H9 (cell line): ENCODE results near the gene SLC7A4. TPM values are rescaled to one million over a fixed set of nuclear protein-coding genes. Genes with fewer than 3 reads are reported as not detected.

Experiments
- DNase-seq: peaks from one replicate; pipeline ENCODE4 v3.0.0-alpha.2; 2017
- H2AFZ ChIP-seq: one replicate; pipeline ENCODE4 v1.6.1; 2013; ENCODE audit warnings: mild to moderate bottlenecking, low read length, control low read depth, moderate library complexity
- H2AK5ac ChIP-seq: 2 replicates; pipeline ENCODE4 v1.6.1; 2013; ENCODE audit warnings: low read length, control low read depth, mixed read lengths; ENCODE audit not compliant: insufficient read length
- H2BK120ac ChIP-seq: one replicate; pipeline ENCODE4 v1.6.1; 2013; ENCODE audit warnings: low read depth, mild to moderate bottlenecking, low read length, control low read depth, inconsistent platforms; ENCODE audit not compliant: poor library complexity, severe bottlenecking
- H2BK12ac ChIP-seq: 2 replicates; pipeline ENCODE4 v1.6.1; 2013; ENCODE audit warnings: low read length, control low read depth, mixed read lengths, low read depth; ENCODE audit not compliant: insufficient read length
- H2BK15ac ChIP-seq: 2 replicates; pipeline ENCODE4 v1.6.1; 2013; ENCODE audit warnings: low read depth, low read length, control low read depth
- H2BK20ac ChIP-seq: one replicate; pipeline ENCODE4 v1.6.1; 2013; ENCODE audit warnings: low read depth, mild to moderate bottlenecking, low read length, control low read depth, inconsistent platforms; ENCODE audit not compliant: poor library complexity, severe bottlenecking
- H2BK5ac ChIP-seq: 2 replicates; pipeline ENCODE4 v1.6.1; 2013; ENCODE audit warnings: low read length, control low read depth, mixed read lengths; ENCODE audit not compliant: insufficient read length
- H3K14ac ChIP-seq: 2 replicates; pipeline ENCODE4 v1.6.1; 2013; ENCODE audit warnings: low read length, control low read depth; ENCODE audit not compliant: insufficient read depth
- H3K18ac ChIP-seq: 2 replicates; pipeline ENCODE4 v1.6.1; 2013; ENCODE audit warnings: low read depth, mild to moderate bottlenecking, mixed read lengths, low read length, control low read depth; ENCODE audit not compliant: insufficient read length
- H3K23ac ChIP-seq: 2 replicates; pipeline ENCODE4 v1.6.1; 2013; ENCODE audit warnings: low read length, control low read depth, mixed read lengths, low read depth; ENCODE audit not compliant: insufficient read length
- H3K23me2 ChIP-seq: 2 replicates; pipeline ENCODE4 v1.6.1; 2013; ENCODE audit warnings: low read depth, mild to moderate bottlenecking, mixed read lengths, low read length, control low read depth; ENCODE audit not compliant: insufficient read length, poor library complexity, severe bottlenecking
- H3K27ac ChIP-seq: 2 replicates; pipeline ENCODE4 v1.5.1; 2013; ENCODE audit warnings: low read length, control low read depth, mixed read lengths, low read depth; ENCODE audit not compliant: insufficient read length
- H3K27me3 ChIP-seq: 2 replicates; pipeline ENCODE4 v1.6.1; 2013; ENCODE audit warnings: low read length, control low read depth, inconsistent platforms; ENCODE audit not compliant: insufficient read depth
- H3K4ac ChIP-seq: 2 replicates; pipeline ENCODE4 v1.6.1; 2013; ENCODE audit warnings: low read depth, mild to moderate bottlenecking, control low read depth, inconsistent platforms, low read length, moderate library complexity
- H3K4me1 ChIP-seq: 2 replicates; pipeline ENCODE4 v1.6.1; 2013; ENCODE audit warnings: low read length, control low read depth, inconsistent platforms; ENCODE audit not compliant: insufficient read depth
- H3K4me2 ChIP-seq: 2 replicates; pipeline ENCODE4 v1.6.1; 2013; ENCODE audit warnings: low read length, control low read depth, mixed read lengths; ENCODE audit not compliant: insufficient read length, insufficient read depth
- H3K56ac ChIP-seq: 2 replicates; pipeline ENCODE4 v1.6.1; 2013; ENCODE audit warnings: low read depth, mild to moderate bottlenecking, mixed read lengths, low read length, control low read depth; ENCODE audit not compliant: insufficient read length
- H3K79me1 ChIP-seq: 2 replicates; pipeline ENCODE4 v1.6.1; 2013; ENCODE audit warnings: low read depth, mild to moderate bottlenecking, moderate library complexity, low read length, control low read depth, inconsistent platforms; ENCODE audit not compliant: insufficient read depth, poor library complexity, severe bottlenecking
- H3K79me2 ChIP-seq: 2 replicates; pipeline ENCODE4 v1.6.1; 2013; ENCODE audit warnings: low read length, control low read depth, inconsistent platforms; ENCODE audit not compliant: insufficient read depth
- H3K9ac ChIP-seq: 2 replicates; pipeline ENCODE4 v1.6.1; 2013; ENCODE audit warnings: low read length, control low read depth, mixed read lengths; ENCODE audit not compliant: insufficient read length; ENCODE audit errors: extremely low read depth
- H3K9me3 ChIP-seq: one replicate; pipeline ENCODE4 v1.6.1; 2013; ENCODE audit warnings: low read depth, low read length, inconsistent platforms; ENCODE audit not compliant: control insufficient read depth
- H3T11ph ChIP-seq: one replicate; pipeline ENCODE4 v1.6.1; 2013; ENCODE audit warnings: mild to moderate bottlenecking, low read length, control low read depth, inconsistent platforms
- H4K20me1 ChIP-seq: one replicate; pipeline ENCODE4 v1.6.1; 2013; ENCODE audit not compliant: control insufficient read depth, insufficient read length, insufficient read depth
- H4K5ac ChIP-seq: 2 replicates; pipeline ENCODE4 v1.6.1; 2013; ENCODE audit warnings: low read depth, mild to moderate bottlenecking, mixed read lengths, low read length, control low read depth; ENCODE audit not compliant: insufficient read length
- H4K8ac ChIP-seq: replicated peaks from 2 replicates; pipeline ENCODE4 v1.6.1; 2013; ENCODE audit warnings: low read length, control low read depth, mixed read lengths, low read depth; ENCODE audit not compliant: insufficient read length
- H4K91ac ChIP-seq: 2 replicates; pipeline ENCODE4 v1.6.1; 2013; ENCODE audit warnings: low read depth, mild to moderate bottlenecking, moderate library complexity, mixed read lengths, low read length, control low read depth; ENCODE audit not compliant: insufficient read length
- H3K27ac Mint-ChIP-seq, 3 experiments: 2 replicates in 2 of 3; 3 replicates in 1 of 3; pipeline ENCODE4 v1.8.0; 2020 to 2021; ENCODE audit warnings: mixed read lengths in 3 of 3, mild to moderate bottlenecking in 1 of 3, moderate library complexity in 1 of 3
- H3K27me3 Mint-ChIP-seq: 2 replicates; pipeline ENCODE4 v1.8.0; 2021; ENCODE audit warnings: low read depth, mild to moderate bottlenecking, moderate library complexity, mixed read lengths
- H3K36me3 Mint-ChIP-seq, 3 experiments: 2 replicates in 2 of 3; 3 replicates in 1 of 3; pipeline ENCODE4 v1.8.0; 2020 to 2021; ENCODE audit warnings: low read depth in 3 of 3, mixed read lengths in 3 of 3; ENCODE audit not compliant: insufficient read depth in 1 of 3
- H3K4me1 Mint-ChIP-seq, 2 experiments: 2 replicates each; pipeline ENCODE4 v1.8.0; 2020; ENCODE audit warnings: mixed read lengths in 2 of 2
- H3K4me3 Mint-ChIP-seq, 2 experiments: 2 replicates in 1 of 2; 3 replicates in 1 of 2; pipeline ENCODE4 v1.8.0; 2020 to 2021; ENCODE audit warnings: mild to moderate bottlenecking in 2 of 2, mixed read lengths in 2 of 2, moderate library complexity in 1 of 2
- H3K9me3 Mint-ChIP-seq, 2 experiments: 2 replicates in 1 of 2; 3 replicates in 1 of 2; pipeline ENCODE4 v1.8.0; 2020; ENCODE audit warnings: mild to moderate bottlenecking in 2 of 2, mixed read lengths in 2 of 2, moderate library complexity in 1 of 2
- WGBS: extraction: QIAGEN DNeasy Blood & Tissue Kit; methylation state at CpG from one replicate; pipeline ENCODE4 v1.1.7; 2013; ENCODE audit warnings: missing lambda C conversion rate, low lambda C conversion rate, mixed read lengths; ENCODE audit not compliant: insufficient read length; ENCODE audit errors: extremely low coverage; 5-methylcytosine and 5-hydroxymethylcytosine counted together
- total RNA-seq: library from RNA; stranded (reverse); gene quantifications from 2 replicates; pipeline ENCODE4 v1.2.1, GENCODE V29; 2021
- TF ChIP-seq, protein P1 (sequence below): fragments of 200-600 bp; sonication (generic); conservative IDR thresholded peaks from 3 replicates; pipeline ENCODE4 v1.8.0; 2021; ENCODE audit warnings: antibody characterized with exemption, mild to moderate bottlenecking

Gene SLC7A4
- total RNA-seq, 1 experiment from 2014 or later, result 0.09 TPM

DNA sequence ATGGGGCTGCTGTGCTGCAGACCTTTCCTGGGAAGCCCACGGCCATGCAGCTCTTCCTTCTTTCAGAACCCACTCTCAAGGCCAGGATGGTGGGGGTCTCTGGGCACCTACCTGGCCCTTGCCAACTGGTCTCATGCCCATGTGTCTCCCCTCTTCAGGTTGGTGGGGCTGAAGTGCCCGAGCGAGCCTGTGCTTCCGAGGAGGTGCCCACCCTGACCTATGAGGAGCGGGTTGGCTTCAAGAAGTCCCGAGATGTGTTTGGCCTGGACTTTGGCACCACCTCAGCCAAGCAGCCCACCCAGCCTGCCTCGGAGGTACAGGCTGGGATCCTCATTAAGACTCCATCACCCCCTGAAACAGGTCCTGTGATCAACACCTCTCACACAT, 40.3 kb downstream of the SLC7A4 start:
- no peak overlapping the region for H3K4ac ChIP-seq
- H3K4me1 Mint-ChIP-seq, result 0 out of 4 replicates have a peak, but pooled peaks cover 0 to 2% of the 10 kb centered on the region in 2 experiments
- no peak overlapping the region for H2BK12ac ChIP-seq
- H3K9me3 ChIP-seq, result no peaks in the 10 kb centered on the region
- no peak overlapping the region for H4K5ac ChIP-seq
- no peak overlapping the region for H3K14ac ChIP-seq
- H3K27me3 Mint-ChIP-seq, result no peaks in the 10 kb centered on the region
- no peak overlapping the region for H2BK120ac ChIP-seq
- WGBS, result no CpG with 5 or more reads among the region's 7 CpGs
- H3K18ac ChIP-seq, result no peak overlapping the region
- H3K23ac ChIP-seq, result no peak overlapping the region
- no peak overlapping the region for H3K4me3 Mint-ChIP-seq
- H3K9ac ChIP-seq, result no peak overlapping the region
- no peak overlapping the region for H3K4me2 ChIP-seq
- no peaks in the 10 kb centered on the region for H3K79me2 ChIP-seq
- H4K20me1 ChIP-seq, result no peaks in the 10 kb centered on the region
- no peak overlapping the region for H2BK5ac ChIP-seq
- no peak overlapping the region for H4K91ac ChIP-seq
- no peaks in the 10 kb centered on the region for H3K23me2 ChIP-seq
- H2AFZ ChIP-seq, result no peak overlapping the region
- H3K27ac ChIP-seq, result no peak overlapping the region
- no peak overlapping the region for H2BK20ac ChIP-seq
- H3K56ac ChIP-seq, result no peak overlapping the region
- H3K36me3 Mint-ChIP-seq, result peaks cover 2 to 30% (median 12%) of the 10 kb centered on the region in 3 experiments; a peak in 6 of 7 replicates
- no peak overlapping the region for H4K8ac ChIP-seq
- H3K27me3 ChIP-seq, result no peaks in the 10 kb centered on the region
- DNase-seq, result no peak
- H3K79me1 ChIP-seq, result no peaks in the 10 kb centered on the region
- TF ChIP-seq, protein P1, sequence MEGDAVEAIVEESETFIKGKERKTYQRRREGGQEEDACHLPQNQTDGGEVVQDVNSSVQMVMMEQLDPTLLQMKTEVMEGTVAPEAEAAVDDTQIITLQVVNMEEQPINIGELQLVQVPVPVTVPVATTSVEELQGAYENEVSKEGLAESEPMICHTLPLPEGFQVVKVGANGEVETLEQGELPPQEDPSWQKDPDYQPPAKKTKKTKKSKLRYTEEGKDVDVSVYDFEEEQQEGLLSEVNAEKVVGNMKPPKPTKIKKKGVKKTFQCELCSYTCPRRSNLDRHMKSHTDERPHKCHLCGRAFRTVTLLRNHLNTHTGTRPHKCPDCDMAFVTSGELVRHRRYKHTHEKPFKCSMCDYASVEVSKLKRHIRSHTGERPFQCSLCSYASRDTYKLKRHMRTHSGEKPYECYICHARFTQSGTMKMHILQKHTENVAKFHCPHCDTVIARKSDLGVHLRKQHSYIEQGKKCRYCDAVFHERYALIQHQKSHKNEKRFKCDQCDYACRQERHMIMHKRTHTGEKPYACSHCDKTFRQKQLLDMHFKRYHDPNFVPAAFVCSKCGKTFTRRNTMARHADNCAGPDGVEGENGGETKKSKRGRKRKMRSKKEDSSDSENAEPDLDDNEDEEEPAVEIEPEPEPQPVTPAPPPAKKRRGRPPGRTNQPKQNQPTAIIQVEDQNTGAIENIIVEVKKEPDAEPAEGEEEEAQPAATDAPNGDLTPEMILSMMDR, result no peak
- H3T11ph ChIP-seq, result no peak overlapping the region
- H3K27ac Mint-ChIP-seq, result no peak overlapping the region
- H2AK5ac ChIP-seq, result no peak overlapping the region
- H3K4me1 ChIP-seq, result no peaks in the 10 kb centered on the region
- no peak overlapping the region for H2BK15ac ChIP-seq
- no peaks in the 10 kb centered on the region for H3K9me3 Mint-ChIP-seq
